Activated naive CD4-positive, alpha-beta T cell treated with anti-CD3 and anti-CD28 coated beads, Interleukin-2, amount 50 U/mL, for 24 hours (primary cell): ENCODE data around the gene SF1.

ENCODE experiments used
- H3K27ac Mint-ChIP-seq: one replicate; pipeline ENCODE4 v1.8.0; 2021; ENCODE audit warnings: mild to moderate bottlenecking, mixed read lengths
- H3K27me3 Mint-ChIP-seq: one replicate; pipeline ENCODE4 v1.8.0; 2021; ENCODE audit warnings: mixed read lengths
- H3K36me3 Mint-ChIP-seq: one replicate; pipeline ENCODE4 v1.8.0; 2021; ENCODE audit warnings: mixed read lengths
- H3K4me1 Mint-ChIP-seq: one replicate; pipeline ENCODE4 v1.8.0; 2021; ENCODE audit warnings: mixed read lengths
- H3K4me3 Mint-ChIP-seq: one replicate; pipeline ENCODE4 v1.8.0; 2021; ENCODE audit warnings: mild to moderate bottlenecking, mixed read lengths
- H3K9me3 Mint-ChIP-seq: one replicate; pipeline ENCODE4 v1.8.0; 2021; ENCODE audit warnings: mixed read lengths

Gene SF1

GRCh38 chr11:64791781-64792291 lies 13.5 kb upstream of the SF1 start:
- Mint-ChIP-seq H3K4me1 (peaks cover 23% of the 10 kb centered on the region), H3K36me3 (no peaks in the 10 kb centered on the region), H3K27me3 (no peaks in the 10 kb centered on the region), H3K9me3 (no peaks in the 10 kb centered on the region), H3K4me3 (no peak overlapping the region), H3K27ac (no peak overlapping the region)

GRCh38 chr11:64790205-64791095 lies 12.1 kb upstream of the SF1 start:
- Mint-ChIP-seq H3K4me1 (peaks cover 23% of the 10 kb centered on the region), H3K27ac (no peak overlapping the region), H3K4me3 (no peak overlapping the region)

GRCh38 chr11:64789331-64790204 lies 11.2 kb upstream of the SF1 start:
- no peak overlapping the region for H3K4me3 Mint-ChIP-seq
- H3K36me3 Mint-ChIP-seq, result peaks cover 2% of the 10 kb centered on the region
- H3K4me1 Mint-ChIP-seq, result peaks cover 22% of the 10 kb centered on the region
- H3K27ac Mint-ChIP-seq, result no peak overlapping the region
- no peaks in the 10 kb centered on the region for H3K27me3 Mint-ChIP-seq
- H3K9me3 Mint-ChIP-seq, result no peaks in the 10 kb centered on the region

More at GRCh38 chr11:64790205-64791095, 12.1 kb upstream of the SF1 start:
- Mint-ChIP-seq H3K36me3 (no peaks in the 10 kb centered on the region), H3K27me3 (no peaks in the 10 kb centered on the region), H3K9me3 (no peaks in the 10 kb centered on the region)

GRCh38 chr11:64788321-64789215 lies 10.2 kb upstream of the SF1 start:
- Mint-ChIP-seq H3K27me3 (no peaks in the 10 kb centered on the region), H3K4me1 (peaks cover 12% of the 10 kb centered on the region), H3K36me3 (peaks cover 2% of the 10 kb centered on the region), H3K4me3 (no peak overlapping the region), H3K9me3 (no peaks in the 10 kb centered on the region), H3K27ac (no peak overlapping the region)

- Mint-ChIP-seq H3K36me3 (peaks cover 2% of the 10 kb centered on the region), H3K27me3 (no peaks in the 10 kb centered on the region), H3K4me3 (no peak overlapping the region), H3K9me3 (no peaks in the 10 kb centered on the region), H3K27ac (no peak overlapping the region), H3K4me1 (peaks cover 9% of the 10 kb centered on the region)
Observed at GRCh38 chr11:64787526-64788320, 9.4 kb upstream of the SF1 start.

GRCh38 chr11:64786308-64786707 lies 8.0 kb upstream of the SF1 start:
- H3K4me1 Mint-ChIP-seq, result peaks cover 14% of the 10 kb centered on the region
- no peak overlapping the region for H3K27ac Mint-ChIP-seq
- H3K4me3 Mint-ChIP-seq, result no peak overlapping the region
- no peaks in the 10 kb centered on the region for H3K27me3 Mint-ChIP-seq
- H3K36me3 Mint-ChIP-seq, result peaks cover 2% of the 10 kb centered on the region
- H3K9me3 Mint-ChIP-seq, result no peaks in the 10 kb centered on the region

GRCh38 chr11:64784813-64785581 lies 6.7 kb upstream of the SF1 start:
- Mint-ChIP-seq H3K36me3 (peaks cover 2% of the 10 kb centered on the region), H3K4me1 (peaks cover 27% of the 10 kb centered on the region), H3K9me3 (no peaks in the 10 kb centered on the region), H3K27me3 (no peaks in the 10 kb centered on the region), H3K27ac (peak overlapping the region; percentile 59), H3K4me3 (no peak overlapping the region)

- peaks cover 29% of the 10 kb centered on the region for H3K36me3 Mint-ChIP-seq
- H3K4me1 Mint-ChIP-seq, result peaks cover 66% of the 10 kb centered on the region
- H3K9me3 Mint-ChIP-seq, result no peaks in the 10 kb centered on the region
- peak overlapping the region; percentile 95 for H3K4me3 Mint-ChIP-seq
- H3K27ac Mint-ChIP-seq, result no peak overlapping the region
- H3K27me3 Mint-ChIP-seq, result no peaks in the 10 kb centered on the region
Observed at GRCh38 chr11:64778223-64778472, 194 bp downstream of the SF1 start.

GRCh38 chr11:64777449-64778222 lies 706 bp downstream of the SF1 start:
- peak overlapping the region; percentile 95 for H3K4me3 Mint-ChIP-seq
- no peaks in the 10 kb centered on the region for H3K27me3 Mint-ChIP-seq
- no peaks in the 10 kb centered on the region for H3K9me3 Mint-ChIP-seq
- H3K27ac Mint-ChIP-seq, result peak overlapping the region; percentile 86
- peaks cover 71% of the 10 kb centered on the region for H3K4me1 Mint-ChIP-seq
- H3K36me3 Mint-ChIP-seq, result peaks cover 31% of the 10 kb centered on the region

- peak overlapping the region; percentile 86 for H3K27ac Mint-ChIP-seq
- H3K4me3 Mint-ChIP-seq, result peak overlapping the region; percentile 95
- no peaks in the 10 kb centered on the region for H3K9me3 Mint-ChIP-seq
- peaks cover 74% of the 10 kb centered on the region for H3K4me1 Mint-ChIP-seq
- H3K27me3 Mint-ChIP-seq, result no peaks in the 10 kb centered on the region
- peaks cover 36% of the 10 kb centered on the region for H3K36me3 Mint-ChIP-seq
Observed at GRCh38 chr11:64776875-64777274, 1.5 kb downstream of the SF1 start.

- Mint-ChIP-seq H3K4me3 (peak overlapping the region; percentile 95), H3K4me1 (peaks cover 79% of the 10 kb centered on the region), H3K9me3 (no peaks in the 10 kb centered on the region), H3K27ac (peak overlapping the region; percentile 86), H3K36me3 (peaks cover 38% of the 10 kb centered on the region), H3K27me3 (no peaks in the 10 kb centered on the region)
Observed at GRCh38 chr11:64776425-64776824, 1.9 kb downstream of the SF1 start.

GRCh38 chr11:64774144-64774543 lies 4.2 kb downstream of the SF1 start:
- Mint-ChIP-seq H3K27ac (peak overlapping the region; percentile 46), H3K4me3 (peak overlapping the region; percentile 95), H3K27me3 (no peaks in the 10 kb centered on the region), H3K9me3 (no peaks in the 10 kb centered on the region), H3K36me3 (peaks cover 44% of the 10 kb centered on the region), H3K4me1 (peaks cover 75% of the 10 kb centered on the region)

- peaks cover 51% of the 10 kb centered on the region for H3K36me3 Mint-ChIP-seq
- peaks cover 90% of the 10 kb centered on the region for H3K4me1 Mint-ChIP-seq
- peak overlapping the region; percentile 85 for H3K27ac Mint-ChIP-seq
- no peaks in the 10 kb centered on the region for H3K27me3 Mint-ChIP-seq
- peak overlapping the region; percentile 69 for H3K4me3 Mint-ChIP-seq
- H3K9me3 Mint-ChIP-seq, result no peaks in the 10 kb centered on the region
Observed at GRCh38 chr11:64772303-64773018, 5.9 kb downstream of the SF1 start.
